ENCODE results near the gene AIFM2.

DNA sequence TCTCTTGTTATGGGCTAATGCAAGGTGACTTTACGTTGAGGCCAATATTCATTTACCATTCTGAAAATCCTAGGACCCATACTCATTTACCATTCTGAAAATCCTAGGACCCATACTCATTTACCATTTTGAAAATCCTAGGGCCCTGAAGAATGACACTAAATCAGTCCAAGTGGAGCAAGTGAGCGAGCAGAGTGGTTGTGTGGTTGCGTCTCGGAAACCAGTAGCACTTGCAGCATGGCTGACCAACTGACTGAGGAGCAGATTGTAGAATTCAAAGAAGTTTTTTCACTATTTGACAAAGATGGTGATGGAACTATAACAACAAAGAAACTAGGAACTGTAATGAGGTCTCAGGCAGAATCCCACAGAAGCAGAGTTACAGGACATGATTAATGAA is 30.8 kb upstream of the AIFM2 start:
- TF ChIP-seq, protein P1, sequence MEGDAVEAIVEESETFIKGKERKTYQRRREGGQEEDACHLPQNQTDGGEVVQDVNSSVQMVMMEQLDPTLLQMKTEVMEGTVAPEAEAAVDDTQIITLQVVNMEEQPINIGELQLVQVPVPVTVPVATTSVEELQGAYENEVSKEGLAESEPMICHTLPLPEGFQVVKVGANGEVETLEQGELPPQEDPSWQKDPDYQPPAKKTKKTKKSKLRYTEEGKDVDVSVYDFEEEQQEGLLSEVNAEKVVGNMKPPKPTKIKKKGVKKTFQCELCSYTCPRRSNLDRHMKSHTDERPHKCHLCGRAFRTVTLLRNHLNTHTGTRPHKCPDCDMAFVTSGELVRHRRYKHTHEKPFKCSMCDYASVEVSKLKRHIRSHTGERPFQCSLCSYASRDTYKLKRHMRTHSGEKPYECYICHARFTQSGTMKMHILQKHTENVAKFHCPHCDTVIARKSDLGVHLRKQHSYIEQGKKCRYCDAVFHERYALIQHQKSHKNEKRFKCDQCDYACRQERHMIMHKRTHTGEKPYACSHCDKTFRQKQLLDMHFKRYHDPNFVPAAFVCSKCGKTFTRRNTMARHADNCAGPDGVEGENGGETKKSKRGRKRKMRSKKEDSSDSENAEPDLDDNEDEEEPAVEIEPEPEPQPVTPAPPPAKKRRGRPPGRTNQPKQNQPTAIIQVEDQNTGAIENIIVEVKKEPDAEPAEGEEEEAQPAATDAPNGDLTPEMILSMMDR (IDR thresholded peaks at IDR 0.05; ENCODE audit: low read depth, low read length, poor library complexity, severe bottlenecking), result no peak
- TF ChIP-seq EZH2phosphoT487 (IDR thresholded peaks at IDR 0.05; ENCODE audit: borderline replicate concordance, low read length), result no peak

All from DOHH2 (cell line).